ENCODE measurements around the gene KCTD16.

DNA sequence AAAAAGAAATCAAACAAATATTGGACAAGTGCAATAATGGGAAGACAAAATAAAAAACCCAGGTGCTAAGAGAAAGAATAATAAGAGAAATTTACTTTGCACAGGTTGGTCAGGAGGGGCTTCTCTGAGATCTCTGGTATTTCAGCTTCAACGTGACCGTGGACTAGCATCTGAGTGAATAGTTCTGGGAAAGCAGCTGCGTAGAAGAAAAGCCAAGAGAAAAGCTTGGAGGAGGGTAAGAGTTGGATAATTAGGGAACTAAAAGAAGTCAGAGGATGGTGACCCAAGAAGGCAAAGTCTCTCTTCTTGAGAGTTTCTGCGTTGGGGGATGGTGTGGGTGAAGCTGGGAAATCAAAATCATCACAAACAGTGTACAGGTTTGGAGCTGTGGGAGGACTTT, 41.8 kb upstream of the KCTD16 start:
- TF ChIP-seq, protein P1, sequence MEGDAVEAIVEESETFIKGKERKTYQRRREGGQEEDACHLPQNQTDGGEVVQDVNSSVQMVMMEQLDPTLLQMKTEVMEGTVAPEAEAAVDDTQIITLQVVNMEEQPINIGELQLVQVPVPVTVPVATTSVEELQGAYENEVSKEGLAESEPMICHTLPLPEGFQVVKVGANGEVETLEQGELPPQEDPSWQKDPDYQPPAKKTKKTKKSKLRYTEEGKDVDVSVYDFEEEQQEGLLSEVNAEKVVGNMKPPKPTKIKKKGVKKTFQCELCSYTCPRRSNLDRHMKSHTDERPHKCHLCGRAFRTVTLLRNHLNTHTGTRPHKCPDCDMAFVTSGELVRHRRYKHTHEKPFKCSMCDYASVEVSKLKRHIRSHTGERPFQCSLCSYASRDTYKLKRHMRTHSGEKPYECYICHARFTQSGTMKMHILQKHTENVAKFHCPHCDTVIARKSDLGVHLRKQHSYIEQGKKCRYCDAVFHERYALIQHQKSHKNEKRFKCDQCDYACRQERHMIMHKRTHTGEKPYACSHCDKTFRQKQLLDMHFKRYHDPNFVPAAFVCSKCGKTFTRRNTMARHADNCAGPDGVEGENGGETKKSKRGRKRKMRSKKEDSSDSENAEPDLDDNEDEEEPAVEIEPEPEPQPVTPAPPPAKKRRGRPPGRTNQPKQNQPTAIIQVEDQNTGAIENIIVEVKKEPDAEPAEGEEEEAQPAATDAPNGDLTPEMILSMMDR (IDR thresholded peaks at IDR 0.05; ENCODE audit: insufficient read depth, low read depth, low read length): no peak
- TF ChIP-seq EZH2 (IDR thresholded peaks at IDR 0.05; ENCODE audit: insufficient read depth, low read length): no peak
